Inflammatory macrophage treated with lipopolysaccharide for 1 hour (primary cell): ENCODE data around the gene NUP153.
"Not testable (repeated sequence)": the region's sequence is repeated elsewhere in the genome, so short reads cannot be mapped to it uniquely, and the experiment has no call there.

Experiments used
- DNase-seq, 2 donors: peaks; one replicate each; pipeline ENCODE4 v3.0.0-alpha.2; 2020 to 2022

The NUP153 gene

DNA sequence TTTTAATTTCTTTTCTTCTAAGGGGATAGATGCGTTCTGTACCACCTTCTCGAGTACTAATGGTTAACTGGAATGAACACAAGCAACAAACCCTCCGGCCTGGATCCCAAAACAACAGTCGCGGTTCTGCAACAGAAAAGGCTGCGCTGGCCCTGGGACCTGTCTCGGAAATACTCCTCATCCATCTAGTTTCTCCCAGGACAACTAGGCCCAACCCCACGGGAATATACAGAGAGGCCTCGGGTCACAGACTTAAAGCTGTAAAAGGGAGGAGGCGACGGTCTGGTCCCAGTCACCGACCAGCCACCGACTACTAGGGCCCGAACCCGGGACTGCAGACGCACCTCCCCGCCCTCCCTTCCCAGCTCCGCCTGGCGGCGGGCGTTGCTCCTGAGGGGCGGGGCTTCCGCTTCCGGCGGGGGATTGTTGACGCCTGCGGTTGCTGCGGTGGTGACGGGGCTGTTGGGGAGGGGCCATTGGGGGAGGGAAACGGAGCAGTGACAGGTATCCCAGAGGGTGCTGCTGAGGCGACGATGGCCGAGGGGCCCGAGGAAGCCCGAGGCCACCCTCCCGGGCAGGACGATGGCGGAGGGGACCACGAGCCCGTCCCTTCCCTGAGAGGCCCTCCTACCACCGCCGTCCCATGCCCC lies 106.7 kb downstream of the NUP153 start, which contains the start of gene FAM8A1:
FAM8A1 (plus strand) TSS at position 426 of the 650 bp plus-strand sequence; CDS start at position 534, 108 bp downstream.
- DNase-seq: peak; percentile 80 to 91

GRCh38 chr6:17596085-17596484 lies 110.6 kb downstream of the NUP153 start:
- DNase-seq: no peak

GRCh38 chr6:17593246-17593645 lies 113.5 kb downstream of the NUP153 start:
- DNase-seq: no peak

GRCh38 chr6:17591287-17591686 lies 115.4 kb downstream of the NUP153 start:
- peak; percentile 78 to 90 for DNase-seq

DNA sequence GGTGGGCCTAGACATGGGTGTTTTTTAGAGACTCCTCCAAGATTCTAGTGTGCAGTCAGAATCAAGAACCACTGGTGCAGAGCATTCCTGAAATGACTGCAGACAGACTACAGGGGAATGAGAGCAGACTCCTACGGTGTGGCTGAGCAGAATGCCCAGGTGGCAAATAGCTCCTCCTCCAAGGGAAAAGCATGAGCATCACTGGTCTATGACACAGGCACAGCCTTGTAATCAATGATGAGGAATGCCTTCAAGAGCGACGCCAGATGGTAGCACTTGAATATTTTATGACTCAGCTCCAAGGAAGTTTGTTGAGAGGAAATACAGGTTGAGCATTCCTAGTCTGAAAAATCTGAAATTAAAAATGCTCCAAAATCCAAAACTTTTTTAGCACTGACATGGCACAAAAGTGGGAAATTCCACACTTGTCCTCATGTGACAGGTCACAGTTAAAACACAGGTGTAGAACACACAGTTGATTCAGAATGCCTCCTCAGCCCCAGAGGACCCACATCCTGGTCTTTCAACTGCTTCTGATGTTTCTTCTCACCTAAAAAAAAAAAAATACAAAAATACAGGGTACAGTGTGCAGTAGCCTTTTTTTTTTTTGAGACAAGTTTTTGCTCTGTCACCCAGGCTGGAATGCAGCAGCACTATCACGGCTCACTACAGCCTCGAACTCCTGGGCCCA lies 117.2 kb downstream of the NUP153 start:
- DNase-seq: no peak

- DNase-seq: no peak
Measured at GRCh38 chr6:17588011-17588410, 118.7 kb downstream of the NUP153 start.

- not testable (repeated sequence) for DNase-seq
Measured at GRCh38 chr6:17586623-17587022, 120.1 kb downstream of the NUP153 start.

- DNase-seq: no peak
Measured at GRCh38 chr6:17585766-17586490, 120.8 kb downstream of the NUP153 start.

GRCh38 chr6:17584241-17584803 lies 122.4 kb downstream of the NUP153 start:
- peak; percentile 38 to 58 for DNase-seq

DNA sequence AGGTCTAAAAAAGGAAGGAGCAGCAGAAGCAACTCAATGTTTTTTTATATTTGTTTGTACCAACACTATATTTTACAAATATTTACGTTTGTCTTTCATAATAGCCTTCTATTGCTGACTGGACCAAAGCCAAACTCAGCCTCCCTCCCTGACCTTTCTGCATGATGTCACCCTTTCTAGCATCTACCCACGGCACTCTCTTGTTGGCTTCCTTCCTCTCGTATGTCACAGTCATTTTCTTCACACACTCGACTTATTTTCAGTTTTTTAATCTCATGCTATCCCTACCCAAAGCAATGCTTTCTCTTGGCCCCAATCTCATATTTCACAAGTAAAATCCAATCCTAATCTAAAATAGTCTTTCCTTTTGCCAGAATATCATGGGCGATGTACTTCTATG lies 122.9 kb downstream of the NUP153 start:
- peak; percentile 40 to 57 for DNase-seq

- DNase-seq: not testable (repeated sequence)
Measured at GRCh38 chr6:17581282-17581681, 125.4 kb downstream of the NUP153 start.

- DNase-seq: peak in 1 of 2 donors; percentile 8
Measured at GRCh38 chr6:17580518-17581048, 126.1 kb downstream of the NUP153 start.

GRCh38 chr6:17577059-17577458 lies 129.7 kb downstream of the NUP153 start:
- DNase-seq: no peak

DNA sequence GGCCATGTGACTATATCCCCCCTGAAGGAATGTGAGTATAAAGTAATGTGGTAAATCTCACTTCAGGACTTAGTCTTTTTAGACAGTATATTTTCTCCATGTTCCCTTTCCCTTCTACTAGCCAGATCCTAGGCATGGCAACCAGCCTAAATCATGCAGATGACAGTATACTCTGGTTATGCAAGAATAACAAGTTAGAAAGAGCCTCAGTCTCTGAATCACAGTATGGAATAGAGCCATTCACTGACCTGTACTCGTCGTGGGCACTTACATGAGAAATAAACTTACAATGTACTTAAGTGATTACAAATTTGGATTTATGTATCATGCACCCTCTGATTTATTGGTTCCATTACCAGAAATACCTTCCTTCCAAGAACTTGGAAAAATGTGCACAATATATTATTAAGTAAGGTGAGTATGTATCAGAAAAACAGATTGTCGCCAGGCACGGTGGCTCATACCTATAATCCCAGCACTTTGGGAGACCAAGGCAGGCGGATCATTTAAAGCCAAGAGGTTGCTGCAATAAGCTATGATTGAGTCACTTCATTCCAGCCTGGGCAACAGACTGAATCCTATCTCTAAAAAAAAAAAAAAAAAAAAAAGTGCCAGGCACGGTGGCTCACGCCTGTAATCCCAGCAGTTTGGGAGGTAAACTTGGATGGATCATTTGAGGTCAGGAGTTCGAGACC lies 131.7 kb downstream of the NUP153 start:
- DNase-seq: no peak

DNA sequence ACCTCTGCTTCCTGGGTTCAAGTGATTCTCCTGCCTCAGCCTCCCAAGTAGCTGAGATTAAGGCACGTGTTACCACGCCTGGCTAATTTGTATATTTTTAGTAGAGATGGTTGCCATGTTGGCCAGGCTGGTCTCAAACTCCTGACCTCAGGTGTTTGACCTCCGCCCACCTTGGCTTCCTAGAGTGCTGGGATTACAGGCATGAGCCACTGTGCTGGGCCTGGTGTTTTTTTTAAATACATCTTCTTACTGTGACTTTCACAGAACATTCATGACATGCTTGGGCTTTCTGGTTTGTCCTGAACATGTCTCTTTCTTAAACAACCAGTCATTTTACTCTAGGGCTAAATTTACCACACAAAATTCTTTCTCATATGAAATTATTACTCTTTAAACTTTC lies 141.3 kb downstream of the NUP153 start:
- DNase-seq: no peak
